Measurements from ENCODE around the gene ITSN1. TPM values are rescaled to one million over a fixed set of nuclear protein-coding genes. Genes with fewer than 3 reads are reported as not detected.

ITSN1 gene
- total and polyA plus RNA-seq, 2 of the 13 experiments (the other 11 are each of a cell fraction or from before 2014, with no cell fraction given): 26.1 to 33.8 TPM

- CTCF ChIA-PET (ENCODE audit: low intra/inter-chr PET ratio, low total read pairs): no interaction called here
- Histone ChIP-seq H3K4me2 (ENCODE audit: low read depth, low read length) (no peak overlapping the region), H3K27ac (ENCODE audit: extremely low read length, insufficient read depth, low read length) (no peak overlapping the region), H3K36me3 (replicated peaks in 1 of 2; ENCODE audit: control insufficient read depth in 1 of 2, insufficient read depth in 2 of 2, low read length in 2 of 2) (peaks cover 0 to 2% of the 10 kb centered on the region in 2 experiments; a peak in 1 of 5 replicates), H3K9ac (ENCODE audit: insufficient read depth, low read depth, low read length) (no peak overlapping the region), H3K4me1 (ENCODE audit: insufficient read depth, low read length) (peaks cover 10% of the 10 kb centered on the region), H4K20me1 (ENCODE audit: insufficient read depth, low read length) (no peaks in the 10 kb centered on the region; the same call in 1 of the 2 replicates), H3K4me3 (replicated peaks in 1 of 3; ENCODE audit: insufficient read depth in 1 of 3, low read depth in 2 of 3, low read length in 3 of 3) (no peak overlapping the region), H2AFZ (ENCODE audit: low read length) (no peak overlapping the region), H3K9me3 (ENCODE audit: low read length) (no peaks in the 10 kb centered on the region), H3K27me3 (ENCODE audit: control insufficient read depth in 1 of 2, insufficient read depth in 2 of 2, low read length in 2 of 2) (no peaks in the 10 kb centered on the region), H3K79me2 (ENCODE audit: insufficient read depth, low read length) (no peaks in the 10 kb centered on the region)
- POLR2A ChIA-PET: no interaction called here
- BruUV-seq (replicated peaks): no TSS peak
- intact Hi-C loops (cut with micrococcal nuclease; ENCODE audit: unreplicated experiment) (no loop called here), in situ Hi-C loops (cut with HindIII; ENCODE audit: extremely low pct_ligation_motif_present, low pct_unique_long_range_greater_than_20kb) (no loop called here)
- DNase-seq (ENCODE audit: low spot score) (no peak), ATAC-seq (no peak), FAIRE-seq (no peak)
- 95% methylated on average over 5 of the region's 5 CpGs for WGBS (ENCODE audit: low lambda C conversion rate)
- TF ChIP-seq SALL2 (CRISPR knock-in tag; IDR thresholded peaks at IDR 0.05): no peak
- no peak for TF ChIP-seq ZNF749 (CRISPR knock-in tag; IDR thresholded peaks at IDR 0.05; ENCODE audit: borderline replicate concordance)
- TF ChIP-seq KAT7 (CRISPR knock-in tag; IDR thresholded peaks at IDR 0.05; ENCODE audit: borderline replicate concordance): no peak
- TF ChIP-seq, protein P1, sequence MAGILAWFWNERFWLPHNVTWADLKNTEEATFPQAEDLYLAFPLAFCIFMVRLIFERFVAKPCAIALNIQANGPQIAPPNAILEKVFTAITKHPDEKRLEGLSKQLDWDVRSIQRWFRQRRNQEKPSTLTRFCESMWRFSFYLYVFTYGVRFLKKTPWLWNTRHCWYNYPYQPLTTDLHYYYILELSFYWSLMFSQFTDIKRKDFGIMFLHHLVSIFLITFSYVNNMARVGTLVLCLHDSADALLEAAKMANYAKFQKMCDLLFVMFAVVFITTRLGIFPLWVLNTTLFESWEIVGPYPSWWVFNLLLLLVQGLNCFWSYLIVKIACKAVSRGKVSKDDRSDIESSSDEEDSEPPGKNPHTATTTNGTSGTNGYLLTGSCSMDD (CRISPR knock-in tag; IDR thresholded peaks at IDR 0.05): no peak
- TF ChIP-seq KLF9 (CRISPR knock-in tag; IDR thresholded peaks at IDR 0.05; ENCODE audit: low read depth): no peak
- no peak for TF ChIP-seq JUND (CRISPR knock-in tag; IDR thresholded peaks at IDR 0.05)
- no peak for TF ChIP-seq RXRA (CRISPR knock-in tag; IDR thresholded peaks at IDR 0.05)
- TF ChIP-seq FOXK2 (IDR thresholded peaks at IDR 0.05): no peak
- no peak for TF ChIP-seq ZNF230 (CRISPR knock-in tag; IDR thresholded peaks at IDR 0.05)
- TF ChIP-seq GRHL1 (CRISPR knock-in tag; conservative IDR thresholded peaks at IDR 0.05): no peak
- no peak for TF ChIP-seq FLYWCH1 (CRISPR knock-in tag; IDR thresholded peaks at IDR 0.05)
- TF ChIP-seq ZBTB44 (CRISPR knock-in tag; IDR thresholded peaks at IDR 0.05): no peak
- no peak for TF ChIP-seq ZNF674 (CRISPR knock-in tag; IDR thresholded peaks at IDR 0.05; ENCODE audit: low read depth)
- no peak for TF ChIP-seq NPAS2 (CRISPR knock-in tag; IDR thresholded peaks at IDR 0.05; ENCODE audit: borderline replicate concordance)
- TF ChIP-seq ZNF44 (CRISPR knock-in tag; IDR thresholded peaks at IDR 0.05): no peak
- no peak for TF ChIP-seq TRIM24 (CRISPR knock-in tag; IDR thresholded peaks at IDR 0.05)
- TF ChIP-seq ZFP41 (CRISPR knock-in tag; IDR thresholded peaks at IDR 0.05; ENCODE audit: borderline replicate concordance): no peak
Observed at GRCh38 chr21:33739701-33740100, 97.4 kb downstream of the ITSN1 start.
